Neutrophil (primary cell): ENCODE data around the gene NAT9.

Source experiments
- H3K27ac ChIP-seq: fragments of 200-600 bp; sonication (generic); 2 replicates; pipeline ENCODE4 v1.5.1; 2016; ENCODE audit warnings: mild to moderate bottlenecking, moderate library complexity
- H3K27me3 ChIP-seq: fragments of 200-600 bp; sonication (generic); 2 replicates; pipeline ENCODE4 v1.6.0; 2016; ENCODE audit warnings: mild to moderate bottlenecking
- H3K36me3 ChIP-seq: fragments of 200-600 bp; sonication (generic); 2 replicates; pipeline ENCODE4 v1.5.1; 2017
- H3K4me1 ChIP-seq, 2 experiments: fragments of 200-600 bp in 1 of 2; sonication (generic) in 1 of 2; 1 replicate in 1 of 2; 2 replicates in 1 of 2; pipeline versions ENCODE4 v1.5.1 to v1.6.1; 2013 to 2016; ENCODE audit warnings: low read depth in 1 of 2, low read length in 1 of 2, mild to moderate bottlenecking in 1 of 2, moderate library complexity in 1 of 2; ENCODE audit not compliant: control insufficient read depth in 1 of 2, insufficient read depth in 1 of 2
- H3K4me3 ChIP-seq, 2 experiments: fragments of 200-600 bp in 1 of 2; sonication (generic) in 1 of 2; 1 replicate in 1 of 2; 2 replicates in 1 of 2; pipeline ENCODE4 v1.5.1; 2013 to 2016; ENCODE audit warnings: low read depth in 1 of 2, low read length in 1 of 2, mild to moderate bottlenecking in 1 of 2, moderate library complexity in 1 of 2
- H3K9me3 ChIP-seq: fragments of 200-600 bp; sonication (generic); 2 replicates; pipeline ENCODE4 v1.5.1; 2016
- TF ChIP-seq, protein P1 (sequence below): fragments of 200-600 bp; sonication (generic); IDR thresholded peaks from 2 replicates; pipeline ENCODE4 v1.5.1; 2016; ENCODE audit warnings: antibody characterized with exemption

The NAT9 gene

DNA sequence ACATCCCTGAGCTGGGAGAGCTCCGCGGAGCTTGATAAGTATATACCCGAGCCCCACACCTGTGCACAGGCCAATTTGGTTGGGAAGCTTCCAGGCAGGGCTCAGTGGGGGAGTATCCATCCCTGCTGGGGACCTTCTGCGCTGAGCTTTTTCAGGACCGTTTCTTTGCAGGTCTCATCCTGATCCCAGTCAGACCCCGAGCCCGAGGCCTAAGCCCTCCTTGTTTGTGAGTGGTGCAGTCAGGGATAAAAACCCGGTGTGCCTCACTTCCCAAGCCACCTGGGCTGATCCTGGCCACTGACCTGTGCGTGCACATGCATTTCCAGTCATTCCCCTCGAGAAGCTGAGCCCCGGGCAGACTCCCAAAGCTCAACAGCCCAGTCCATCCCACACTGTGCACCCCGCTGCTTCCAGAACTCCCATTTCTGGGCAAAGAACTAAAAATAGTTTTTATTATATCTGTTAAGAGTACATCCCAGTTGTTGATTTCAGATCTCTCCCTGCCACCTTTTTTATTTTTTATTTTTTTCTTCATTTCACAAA is 27.3 kb upstream of the NAT9 start:
- TF ChIP-seq, protein P1, sequence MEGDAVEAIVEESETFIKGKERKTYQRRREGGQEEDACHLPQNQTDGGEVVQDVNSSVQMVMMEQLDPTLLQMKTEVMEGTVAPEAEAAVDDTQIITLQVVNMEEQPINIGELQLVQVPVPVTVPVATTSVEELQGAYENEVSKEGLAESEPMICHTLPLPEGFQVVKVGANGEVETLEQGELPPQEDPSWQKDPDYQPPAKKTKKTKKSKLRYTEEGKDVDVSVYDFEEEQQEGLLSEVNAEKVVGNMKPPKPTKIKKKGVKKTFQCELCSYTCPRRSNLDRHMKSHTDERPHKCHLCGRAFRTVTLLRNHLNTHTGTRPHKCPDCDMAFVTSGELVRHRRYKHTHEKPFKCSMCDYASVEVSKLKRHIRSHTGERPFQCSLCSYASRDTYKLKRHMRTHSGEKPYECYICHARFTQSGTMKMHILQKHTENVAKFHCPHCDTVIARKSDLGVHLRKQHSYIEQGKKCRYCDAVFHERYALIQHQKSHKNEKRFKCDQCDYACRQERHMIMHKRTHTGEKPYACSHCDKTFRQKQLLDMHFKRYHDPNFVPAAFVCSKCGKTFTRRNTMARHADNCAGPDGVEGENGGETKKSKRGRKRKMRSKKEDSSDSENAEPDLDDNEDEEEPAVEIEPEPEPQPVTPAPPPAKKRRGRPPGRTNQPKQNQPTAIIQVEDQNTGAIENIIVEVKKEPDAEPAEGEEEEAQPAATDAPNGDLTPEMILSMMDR = no peak
- Histone ChIP-seq H3K36me3 (peaks cover 75% of the 10 kb centered on the region), H3K4me1 (no peaks in the 10 kb centered on the region)

DNA sequence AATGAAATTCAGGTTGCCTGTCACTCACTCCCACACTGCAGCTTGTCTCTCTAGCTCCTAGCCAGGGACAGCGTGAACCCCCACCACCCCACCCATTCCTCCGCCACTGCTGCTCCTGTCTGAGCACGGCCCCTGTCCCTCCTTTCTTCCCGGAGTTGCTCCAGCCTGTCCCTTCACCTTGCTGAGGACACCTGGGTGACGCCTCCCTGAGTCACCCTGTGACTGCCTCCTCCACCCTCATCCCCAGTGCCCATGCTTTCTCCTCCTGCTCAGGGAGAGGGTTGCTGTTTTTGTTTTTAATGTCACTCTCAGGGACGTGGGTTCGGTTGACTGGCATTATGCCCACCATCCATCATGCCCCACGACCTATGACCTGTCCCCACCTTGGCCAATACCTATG is 25.8 kb upstream of the NAT9 start:
- Histone ChIP-seq H3K36me3 (peaks cover 90% of the 10 kb centered on the region), H3K9me3 (no peaks in the 10 kb centered on the region), H3K27ac (no peak overlapping the region), H3K4me1 (no peaks in the 10 kb centered on the region), H3K4me3 (no peak overlapping the region), H3K27me3 (no peaks in the 10 kb centered on the region)
- TF ChIP-seq, protein P1 = no peak

More for the DNA sequence above, 27.3 kb upstream of the NAT9 start:
- Histone ChIP-seq H3K27ac (no peak overlapping the region), H3K27me3 (peaks cover 5% of the 10 kb centered on the region), H3K9me3 (no peaks in the 10 kb centered on the region), H3K4me3 (no peak overlapping the region)

DNA sequence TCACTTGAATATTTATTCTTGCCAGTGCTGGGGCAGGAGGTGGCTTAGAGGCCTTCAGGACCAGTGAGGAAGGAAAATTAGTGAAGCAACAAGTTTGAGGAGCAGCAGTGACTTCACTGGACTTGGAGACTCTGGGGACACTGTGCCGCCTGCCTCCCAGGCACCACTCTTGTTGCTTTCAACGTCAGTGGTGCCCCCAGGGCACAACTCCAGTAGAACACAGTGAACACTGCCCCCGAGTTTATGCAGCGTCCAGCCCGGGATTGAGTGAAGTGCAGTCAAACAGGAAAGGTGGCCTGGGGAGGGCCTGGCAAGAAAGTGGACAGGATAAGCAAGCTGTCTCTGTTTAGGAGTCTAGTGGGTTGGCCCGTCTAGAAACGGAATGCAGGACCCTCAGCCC is 24.4 kb upstream of the NAT9 start:
- H3K27me3 ChIP-seq = no peaks in the 10 kb centered on the region
- no peak overlapping the region for H3K27ac ChIP-seq
- H3K36me3 ChIP-seq = peaks cover 97% of the 10 kb centered on the region
- no peak overlapping the region for H3K4me3 ChIP-seq
- TF ChIP-seq, protein P1 = no peak
- no peaks in the 10 kb centered on the region for H3K4me1 ChIP-seq
- H3K9me3 ChIP-seq = no peaks in the 10 kb centered on the region

DNA sequence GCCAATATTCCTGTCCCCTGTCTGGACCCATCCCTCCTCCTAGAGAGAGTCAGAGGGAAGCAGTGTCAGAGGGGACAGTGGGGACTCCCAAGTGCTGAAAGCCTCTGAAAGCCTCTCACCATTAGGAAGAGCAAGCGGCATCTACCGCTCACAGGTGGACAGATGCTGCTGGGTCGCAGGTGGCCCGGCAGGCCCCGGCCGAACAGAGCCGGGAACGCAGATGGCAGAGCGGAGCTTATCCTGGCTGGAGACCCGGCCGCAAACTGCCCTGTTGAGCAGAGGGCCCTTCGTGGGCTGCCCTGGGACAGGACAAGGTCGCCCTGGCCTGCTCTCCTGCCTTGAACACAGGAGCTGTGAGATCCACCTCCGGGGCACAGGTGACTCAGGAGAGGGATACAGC is 23.0 kb upstream of the NAT9 start:
- TF ChIP-seq, protein P1 = no peak
- Histone ChIP-seq H3K27ac (no peak overlapping the region), H3K9me3 (no peaks in the 10 kb centered on the region), H3K4me3 (no peak overlapping the region), H3K4me1 (no peaks in the 10 kb centered on the region), H3K27me3 (no peaks in the 10 kb centered on the region), H3K36me3 (peaks cover 97% of the 10 kb centered on the region)

DNA sequence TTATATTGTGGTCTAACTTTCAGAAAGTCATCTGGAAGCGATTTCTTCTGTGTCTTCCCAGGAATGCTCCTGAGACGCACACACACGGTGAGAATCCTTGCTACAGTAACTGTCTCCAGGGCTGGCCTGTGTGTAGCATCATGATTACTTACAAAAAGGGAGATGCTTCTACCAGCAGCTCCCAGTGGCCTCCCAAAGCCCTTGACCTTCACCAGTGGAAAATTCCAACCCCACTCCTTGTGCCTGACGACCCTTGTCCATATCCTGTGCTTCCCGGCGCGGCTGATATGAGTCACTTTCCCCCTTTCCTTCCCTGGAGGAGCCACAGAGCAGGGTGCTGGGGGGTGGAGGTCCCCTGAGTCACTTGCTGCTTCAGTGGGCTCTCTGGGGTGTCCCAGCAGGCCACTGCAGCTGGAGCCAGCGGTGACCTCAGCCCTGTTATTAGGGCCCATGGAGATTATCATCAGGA is 22.1 kb upstream of the NAT9 start:
- H3K9me3 ChIP-seq = no peaks in the 10 kb centered on the region
- TF ChIP-seq, protein P1 = no peak
- no peak overlapping the region for H3K4me3 ChIP-seq
- no peak overlapping the region for H3K27ac ChIP-seq
- no peaks in the 10 kb centered on the region for H3K4me1 ChIP-seq
- no peaks in the 10 kb centered on the region for H3K27me3 ChIP-seq
- peaks cover 99% of the 10 kb centered on the region for H3K36me3 ChIP-seq
